Trophoblast cell (in vitro differentiated cells and primary cell): ENCODE data around the gene TMPRSS6.

ENCODE experiments used
- DNase-seq, 2 donors: peaks; one replicate each; pipeline ENCODE4 v3.0.0-alpha.2; 2016
- H2AFZ ChIP-seq: 2 replicates; pipeline ENCODE4 v1.6.1; 2013; ENCODE audit warnings: low read length, moderate library complexity, mild to moderate bottlenecking; ENCODE audit not compliant: insufficient read depth, poor library complexity
- H2AK5ac ChIP-seq: 2 replicates; pipeline ENCODE4 v1.6.1; 2013; ENCODE audit warnings: mild to moderate bottlenecking, low read length
- H2BK120ac ChIP-seq: 2 replicates; pipeline ENCODE4 v1.6.1; 2013; ENCODE audit warnings: low read length, mild to moderate bottlenecking, moderate library complexity; ENCODE audit not compliant: insufficient read depth, poor library complexity
- H2BK12ac ChIP-seq: 2 replicates; pipeline ENCODE4 v1.6.1; 2013; ENCODE audit warnings: mild to moderate bottlenecking, low read length, moderate library complexity
- H2BK5ac ChIP-seq: 2 replicates; pipeline ENCODE4 v1.6.1; 2013; ENCODE audit warnings: low read length, low read depth, moderate library complexity, mild to moderate bottlenecking; ENCODE audit not compliant: poor library complexity
- H3K14ac ChIP-seq: 2 replicates; pipeline ENCODE4 v1.6.1; 2013; ENCODE audit warnings: mild to moderate bottlenecking, low read length
- H3K18ac ChIP-seq: 2 replicates; pipeline ENCODE4 v1.6.1; 2013; ENCODE audit warnings: mild to moderate bottlenecking, low read length
- H3K23ac ChIP-seq: 2 replicates; pipeline ENCODE4 v1.6.1; 2013; ENCODE audit warnings: low read length
- H3K27ac ChIP-seq: 2 replicates; pipeline ENCODE4 v1.5.1; 2013; ENCODE audit warnings: low read depth, mild to moderate bottlenecking, inconsistent platforms, low read length, moderate library complexity
- H3K27me3 ChIP-seq: 2 replicates; pipeline ENCODE4 v1.6.1; 2013; ENCODE audit warnings: inconsistent platforms, mild to moderate bottlenecking, low read length, moderate library complexity; ENCODE audit not compliant: insufficient read depth
- H3K36me3 ChIP-seq, 2 experiments: 1 replicate in 1 of 2; 2 replicates in 1 of 2; pipeline ENCODE4 v1.6.1; 2013; ENCODE audit warnings: low read length in 2 of 2, mild to moderate bottlenecking in 2 of 2, moderate library complexity in 1 of 2; ENCODE audit not compliant: insufficient read depth in 2 of 2, control insufficient read depth in 1 of 2
- H3K4ac ChIP-seq: 2 replicates; pipeline ENCODE4 v1.6.1; 2013; ENCODE audit warnings: low read depth, mild to moderate bottlenecking, low read length, moderate library complexity
- H3K4me1 ChIP-seq, 2 experiments: 1 replicate in 1 of 2; 2 replicates in 1 of 2; pipeline ENCODE4 v1.6.1; 2013; ENCODE audit warnings: low read length in 2 of 2, mild to moderate bottlenecking in 2 of 2, moderate library complexity in 1 of 2; ENCODE audit not compliant: insufficient read depth in 2 of 2, control insufficient read depth in 1 of 2
- H3K4me2 ChIP-seq: 2 replicates; pipeline ENCODE4 v1.6.1; 2013; ENCODE audit warnings: inconsistent platforms, mild to moderate bottlenecking, low read length, moderate library complexity
- H3K4me3 ChIP-seq: 2 replicates; pipeline ENCODE4 v1.5.1; 2013; ENCODE audit warnings: mild to moderate bottlenecking, low read depth, low read length, inconsistent platforms
- H3K79me1 ChIP-seq: one replicate; pipeline ENCODE4 v1.6.1; 2013; ENCODE audit warnings: low read length
- H3K79me2 ChIP-seq: 2 replicates; pipeline ENCODE4 v1.6.1; 2013; ENCODE audit warnings: low read length, mild to moderate bottlenecking; ENCODE audit not compliant: control insufficient read depth, insufficient read depth, poor library complexity
- H3K9ac ChIP-seq: 2 replicates; pipeline ENCODE4 v1.6.1; 2013; ENCODE audit warnings: mild to moderate bottlenecking, low read length
- H3K9me3 ChIP-seq: 2 replicates; pipeline ENCODE4 v1.6.1; 2013; ENCODE audit warnings: low read depth, mild to moderate bottlenecking, control low read depth, inconsistent platforms, low read length; ENCODE audit not compliant: insufficient read depth
- H4K12ac ChIP-seq: 2 replicates; pipeline ENCODE4 v1.6.1; 2013; ENCODE audit warnings: low read depth, mild to moderate bottlenecking, low read length, moderate library complexity
- H4K8ac ChIP-seq: 2 replicates; pipeline ENCODE4 v1.6.1; 2013; ENCODE audit warnings: low read depth, mild to moderate bottlenecking, low read length, moderate library complexity
- H4K91ac ChIP-seq: one replicate; pipeline ENCODE4 v1.6.1; 2013; ENCODE audit warnings: low read depth, mild to moderate bottlenecking, low read length, moderate library complexity
- WGBS: extraction: QIAGEN DNeasy Blood & Tissue Kit; methylation state at CpG from one replicate; pipeline ENCODE4 v1.1.7; 2013; ENCODE audit warnings: missing lambda C conversion rate; ENCODE audit not compliant: insufficient read length, insufficient coverage; ENCODE audit errors: extremely low coverage; 5-methylcytosine and 5-hydroxymethylcytosine counted together

Gene TMPRSS6

DNA sequence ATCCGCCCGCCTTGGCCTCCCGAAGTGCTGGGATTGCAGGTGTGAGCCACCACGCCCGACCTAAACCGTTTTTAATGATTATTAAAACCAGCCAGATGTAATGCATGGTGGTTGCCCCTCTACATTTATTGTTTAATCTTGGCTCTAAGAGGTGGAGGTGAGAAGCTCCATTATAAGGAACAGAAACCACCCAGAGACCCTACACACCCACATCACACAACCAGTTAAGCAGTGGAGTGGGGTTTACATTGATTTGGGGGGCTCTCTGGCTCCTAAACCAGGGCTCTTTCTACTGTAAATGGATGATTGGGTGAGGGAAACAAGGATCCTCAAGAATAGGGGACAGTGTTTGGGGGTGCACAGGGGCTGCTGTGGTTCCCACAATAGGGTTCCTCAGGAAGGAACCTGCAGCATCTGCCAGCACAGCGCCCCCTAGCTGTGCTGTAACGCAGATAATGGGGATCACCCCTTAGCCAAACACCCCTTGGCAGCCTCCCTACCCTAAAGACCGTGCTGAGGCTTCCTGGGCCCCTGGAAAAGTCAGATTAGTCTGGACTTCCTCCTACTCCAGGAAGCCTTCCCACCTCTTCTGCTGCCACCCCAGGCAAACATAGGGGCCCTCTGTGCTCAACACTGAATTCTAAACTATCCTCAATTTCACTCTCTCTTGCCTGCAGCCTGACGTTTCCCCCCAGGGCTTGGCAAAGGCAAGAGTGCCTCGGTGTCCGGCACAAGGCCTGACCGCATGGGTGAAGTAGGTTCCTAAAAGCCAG lies 87.6 kb downstream of the TMPRSS6 start:
- Histone ChIP-seq H3K79me2 (peaks cover 7% of the 10 kb centered on the region), H2BK5ac (no peak overlapping the region), H3K23ac (no peak overlapping the region)

DNA sequence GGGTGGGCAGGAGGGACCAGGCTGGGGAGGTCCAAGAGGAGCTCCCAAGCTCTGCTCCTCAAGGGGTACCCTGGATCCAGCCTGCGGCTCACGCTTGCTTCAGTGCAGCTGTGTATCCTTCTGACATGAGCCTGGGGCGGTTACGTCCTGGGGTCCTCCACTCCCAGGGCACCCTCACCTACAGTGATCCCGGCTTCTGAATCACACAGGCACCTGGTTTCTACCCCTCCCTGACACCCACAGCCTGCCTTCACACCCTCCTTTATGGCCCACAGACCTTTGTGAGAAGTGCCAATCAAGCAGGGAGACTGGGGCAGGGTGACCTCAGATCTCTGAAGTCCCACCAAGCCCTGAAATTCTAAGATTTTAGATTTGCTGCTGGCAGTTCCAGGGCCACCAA lies 88.5 kb downstream of the TMPRSS6 start:
- H3K79me2 ChIP-seq: peaks cover 7% of the 10 kb centered on the region
- peak overlapping the region; percentile 20 for H2BK12ac ChIP-seq
- H3K36me3 ChIP-seq: peaks cover 22 to 34% of the 10 kb centered on the region in 2 experiments
- no peak overlapping the region for H3K4me3 ChIP-seq
- no peak overlapping the region for H3K9ac ChIP-seq
- H3K4me2 ChIP-seq: no peak overlapping the region
- no peak overlapping the region for H3K14ac ChIP-seq
- no peak overlapping the region for H2AFZ ChIP-seq
- H3K4ac ChIP-seq: peak overlapping the region; percentile 33
- no CpG with 5 or more reads among the region's 5 CpGs for WGBS
- H3K9me3 ChIP-seq: no peaks in the 10 kb centered on the region
- H3K27me3 ChIP-seq: no peaks in the 10 kb centered on the region
- H4K8ac ChIP-seq: no peak overlapping the region
- no peak overlapping the region for H4K12ac ChIP-seq
- H2AK5ac ChIP-seq: no peak overlapping the region
- H2BK120ac ChIP-seq: no peak overlapping the region
- DNase-seq: no peak
- H3K27ac ChIP-seq: no peak overlapping the region
- no peak overlapping the region for H2BK5ac ChIP-seq
- H3K79me1 ChIP-seq: peaks cover 7% of the 10 kb centered on the region
- peak overlapping the region; percentile 69 for H3K18ac ChIP-seq
- peaks cover 10 to 15% of the 10 kb centered on the region in 2 experiments for H3K4me1 ChIP-seq
- no peak overlapping the region for H3K23ac ChIP-seq
- no peak overlapping the region for H4K91ac ChIP-seq

More for the DNA sequence above, 87.6 kb downstream of the TMPRSS6 start:
- Histone ChIP-seq H2AFZ (no peak overlapping the region), H3K9me3 (no peaks in the 10 kb centered on the region), H3K36me3 (peaks cover 22 to 38% of the 10 kb centered on the region in 2 experiments), H3K27ac (no peak overlapping the region), H2AK5ac (no peak overlapping the region), H4K8ac (no peak overlapping the region), H2BK120ac (no peak overlapping the region), H2BK12ac (no peak overlapping the region), H3K4me3 (no peak overlapping the region), H3K4ac (no peak overlapping the region), H3K4me2 (no peak overlapping the region), H4K12ac (no peak overlapping the region), H3K4me1 (peaks cover 10 to 15% of the 10 kb centered on the region in 2 experiments), H3K18ac (peak overlapping the region; percentile 4), H3K9ac (no peak overlapping the region), H4K91ac (no peak overlapping the region), H3K14ac (no peak overlapping the region), H3K27me3 (no peaks in the 10 kb centered on the region), H3K79me1 (peaks cover 7% of the 10 kb centered on the region)
- DNase-seq: peak in 1 of 2 donors; percentile 35
- WGBS: no CpG with 5 or more reads among the region's 13 CpGs

DNA sequence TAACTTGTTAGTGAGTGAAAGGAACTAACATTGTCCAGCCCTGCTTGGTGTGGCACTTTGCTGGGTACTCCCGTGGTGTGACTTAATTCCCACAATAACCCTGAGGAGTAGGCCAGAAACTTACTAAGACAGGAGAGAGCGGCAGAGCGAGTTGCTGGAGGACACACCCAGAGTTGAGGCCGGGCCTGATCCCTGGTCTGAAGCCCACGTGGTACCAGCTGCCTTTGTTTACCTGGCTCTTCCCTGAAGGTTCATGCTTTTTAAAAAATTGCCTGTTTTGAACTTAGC lies 89.4 kb downstream of the TMPRSS6 start:
- H2BK120ac ChIP-seq: no peak overlapping the region
- H3K36me3 ChIP-seq: peaks cover 22 to 28% of the 10 kb centered on the region in 2 experiments
- H3K4ac ChIP-seq: peak overlapping the region; percentile 81
- H3K79me1 ChIP-seq: peaks cover 7% of the 10 kb centered on the region
- H3K27ac ChIP-seq: no peak overlapping the region
- H3K4me3 ChIP-seq: peak overlapping the region; percentile 94
- H3K14ac ChIP-seq: no peak overlapping the region
- peak overlapping the region; percentile 82 for H2AFZ ChIP-seq
- H4K8ac ChIP-seq: peak overlapping the region; percentile 85
- DNase-seq: peak in 1 of 2 donors; percentile 46
- peak overlapping the region; percentile 85 for H3K4me2 ChIP-seq
- H3K23ac ChIP-seq: no peak overlapping the region
- no peak overlapping the region for H2AK5ac ChIP-seq
- H3K9me3 ChIP-seq: no peaks in the 10 kb centered on the region
- H3K4me1 ChIP-seq: peaks cover 12 to 15% of the 10 kb centered on the region in 2 experiments
- peak overlapping the region; percentile 84 for H4K91ac ChIP-seq
- no peaks in the 10 kb centered on the region for H3K27me3 ChIP-seq
- H2BK5ac ChIP-seq: peak overlapping the region; percentile 70
- WGBS: no CpG with 5 or more reads among the region's 5 CpGs
- no peak overlapping the region for H4K12ac ChIP-seq
- H2BK12ac ChIP-seq: no peak overlapping the region
- peaks cover 7% of the 10 kb centered on the region for H3K79me2 ChIP-seq
- peak overlapping the region; percentile 88 for H3K18ac ChIP-seq
- H3K9ac ChIP-seq: peak overlapping the region; percentile 75

DNA sequence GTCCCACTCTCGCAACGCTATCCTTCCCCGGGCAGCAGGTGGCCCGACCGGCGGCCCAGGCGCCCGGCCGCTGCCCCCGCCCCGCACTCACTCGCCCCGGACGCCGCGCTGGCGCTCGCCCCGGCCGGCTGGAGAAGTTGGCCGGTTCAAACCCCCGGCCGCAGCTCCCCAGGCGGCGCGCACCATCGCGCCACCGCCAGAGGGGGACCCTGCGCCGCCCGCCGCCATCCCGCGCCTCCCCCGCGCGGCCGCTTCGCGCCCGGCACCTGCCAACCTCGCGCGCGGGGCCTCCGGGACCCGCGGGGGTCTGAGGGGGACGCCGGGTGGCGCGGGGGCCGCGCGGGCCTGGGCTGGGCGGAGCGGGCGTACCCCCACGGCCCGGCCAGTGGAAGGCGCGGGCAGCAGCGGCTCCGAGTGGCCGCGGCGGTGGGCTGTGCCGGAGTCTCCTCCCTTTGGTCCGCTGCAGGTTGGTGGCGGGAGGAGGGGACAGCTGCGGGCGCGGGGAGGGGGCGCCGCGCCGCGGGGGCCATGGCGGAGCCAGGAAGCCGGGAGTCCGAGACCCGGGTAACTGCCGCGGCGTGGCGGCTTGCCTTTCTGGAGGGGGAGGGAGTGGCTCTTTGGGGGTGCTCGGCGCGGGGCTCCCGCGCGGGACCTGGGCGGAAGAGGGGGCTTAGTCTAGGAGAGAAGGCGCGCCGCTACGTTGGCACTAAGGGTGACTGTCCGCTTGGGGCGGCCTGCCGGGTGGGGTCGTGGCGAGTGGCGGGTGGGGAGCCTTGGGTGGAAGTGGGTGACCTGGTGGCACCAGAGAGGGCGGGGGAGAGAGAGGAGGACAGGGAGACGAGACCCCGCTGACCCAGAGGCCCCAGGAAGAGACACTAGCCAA lies 90.0 kb downstream of the TMPRSS6 start, which contains the start of the genes MPST and TST:
Gene MPST, plus strand, starts transcription at position 434 of the 883 bp plus-strand sequence. Its CDS starts 95 bp downstream, at position 529.
Gene TST, minus strand, starts transcription at position 139 of the 883 bp plus-strand sequence. CDS start 715 bp downstream, outside the sequence.
- Histone ChIP-seq H3K4me2 (peak within 1 kb of the TSS; percentile 85), H2BK12ac (no peak within 1 kb of the TSS), H3K27me3 (no peaks in the 10 kb centered on the region), H4K12ac (peak within 1 kb of the TSS; percentile 78), H2BK5ac (peak within 1 kb of the TSS; percentile 78), H4K91ac (peak within 1 kb of the TSS; percentile 95), H3K27ac (peak within 1 kb of the TSS; percentile 74), H3K9ac (peak within 1 kb of the TSS; percentile 92), H3K79me2 (peaks cover 7% of the 10 kb centered on the region), H2BK120ac (peak within 1 kb of the TSS; percentile 70), H3K23ac (no peak within 1 kb of the TSS), H3K9me3 (no peaks in the 10 kb centered on the region), H3K36me3 (peaks cover 16 to 24% of the 10 kb centered on the region in 2 experiments), H4K8ac (peak within 1 kb of the TSS; percentile 85), H3K18ac (peak within 1 kb of the TSS; percentile 88), H3K4ac (peak within 1 kb of the TSS; percentile 81), H3K4me1 (peaks cover 13 to 17% of the 10 kb centered on the region in 2 experiments), H2AFZ (peak within 1 kb of the TSS; percentile 82), H2AK5ac (peak within 1 kb of the TSS; percentile 38), H3K4me3 (peak within 1 kb of the TSS; percentile 94), H3K79me1 (peaks cover 7% of the 10 kb centered on the region), H3K14ac (peak within 1 kb of the TSS; percentile 88)
- no CpG with 5 or more reads among the region's 107 CpGs for WGBS
- DNase-seq: peak; percentile 41 to 71
